Stimulated activated CD4-positive, alpha-beta T cell treated with anti-CD3 and anti-CD28 coated beads, Interleukin-15, amount 100 ng/mL, for 24 hours (primary cell): ENCODE data around the gene ZNF782.
"Not testable (repeated sequence)": the region's sequence is repeated elsewhere in the genome, so short reads cannot be mapped to it uniquely, and the experiment has no call there.

Experiments used
- DNase-seq: peaks from one replicate; pipeline ENCODE4 v3.0.0-alpha.2; 2020

The ZNF782 gene

DNA sequence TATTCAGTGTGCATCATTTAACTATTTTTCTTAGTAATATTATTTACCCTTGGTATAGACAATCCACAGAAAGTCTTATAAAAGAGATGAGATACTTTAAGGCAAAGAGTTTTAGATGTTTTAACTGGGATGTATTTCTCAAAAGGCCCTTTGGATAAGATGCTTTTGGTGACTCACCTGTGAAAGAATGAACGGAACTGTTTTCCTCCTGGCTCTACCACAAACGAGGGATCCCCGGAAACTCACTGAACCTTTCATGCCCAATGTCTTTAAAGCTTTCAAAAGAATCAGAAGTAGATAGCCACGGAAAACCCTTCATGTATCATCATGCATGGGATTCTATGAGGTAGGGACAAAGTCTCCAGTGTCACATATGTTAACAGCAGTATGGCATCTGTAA lies 1.6 kb downstream of the ZNF782 start:
- DNase-seq, result no peak

DNA sequence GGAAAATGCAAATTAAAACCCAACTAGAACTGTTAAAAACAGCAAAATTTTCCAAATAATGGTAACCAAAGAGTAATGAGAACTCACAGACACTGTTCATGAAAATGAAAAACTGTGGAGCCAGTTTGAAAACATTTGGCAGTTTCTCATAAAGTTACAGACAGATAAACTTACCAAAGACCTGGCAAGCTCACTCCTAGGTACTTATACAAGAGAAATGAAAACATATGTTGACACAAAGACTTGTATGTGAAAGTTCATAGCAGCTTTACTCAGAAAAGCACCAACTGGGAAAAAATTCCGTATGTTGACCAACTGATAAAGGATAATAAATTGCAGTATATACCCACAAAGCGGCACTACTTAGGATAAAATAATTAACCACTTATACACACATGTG lies 10.3 kb downstream of the ZNF782 start:
- no peak for DNase-seq

DNA sequence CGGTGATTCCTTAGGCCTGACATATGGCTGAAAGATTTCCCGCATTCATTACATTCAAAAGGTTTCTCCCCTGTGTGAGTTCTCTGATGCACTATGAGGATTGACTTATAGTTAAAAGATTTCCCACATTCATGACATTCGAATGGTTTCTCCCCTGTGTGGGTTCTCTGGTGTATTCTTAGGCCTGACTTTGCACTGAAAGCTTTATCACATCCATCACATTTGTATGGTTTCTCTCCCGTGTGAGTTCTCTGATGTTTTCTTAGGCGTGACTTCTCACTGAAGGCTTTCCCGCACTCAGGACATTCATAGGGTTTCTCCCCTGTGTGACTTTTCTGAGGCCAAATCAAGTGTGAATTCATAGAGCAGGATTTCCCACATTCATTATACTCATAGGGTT lies 35.8 kb downstream of the ZNF782 start:
- DNase-seq, result no peak

DNA sequence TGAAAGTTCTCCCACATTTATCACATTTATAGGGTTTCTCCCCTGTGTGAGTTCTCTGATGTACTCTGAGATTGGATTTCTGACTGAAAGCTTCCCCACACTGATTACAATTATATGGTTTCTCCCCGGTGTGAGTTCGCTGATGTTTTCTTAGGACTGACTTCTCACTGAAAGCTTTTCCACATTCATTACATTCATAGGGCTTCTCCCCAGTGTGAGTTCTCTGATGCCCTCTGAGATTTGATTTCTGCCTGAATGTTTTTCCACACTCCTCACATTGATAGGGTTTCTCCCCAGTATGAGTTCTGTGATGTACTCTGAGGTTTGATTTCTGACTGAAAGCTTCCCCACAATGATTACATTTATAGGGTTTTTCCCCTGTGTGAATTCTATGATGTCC lies 36.3 kb downstream of the ZNF782 start:
- no peak for DNase-seq

DNA sequence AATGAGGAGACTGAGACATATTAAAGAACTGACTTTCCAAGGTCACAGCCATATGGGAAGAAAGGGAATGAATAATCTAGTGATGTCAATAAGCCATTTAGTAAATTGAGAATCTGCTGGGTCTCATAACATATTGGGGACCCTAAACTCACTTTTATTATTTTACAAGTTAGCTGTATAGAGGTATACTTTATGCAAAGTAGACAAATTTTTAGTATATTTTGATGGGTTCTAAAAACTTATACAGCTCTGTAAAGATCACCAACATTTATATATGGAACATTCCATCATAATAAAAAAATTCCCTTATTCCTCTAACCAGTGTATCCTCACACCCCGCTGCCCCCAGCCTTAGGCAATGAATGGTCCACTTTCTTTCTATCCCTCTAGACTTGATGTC lies 40.7 kb downstream of the ZNF782 start:
- no peak for DNase-seq

DNA sequence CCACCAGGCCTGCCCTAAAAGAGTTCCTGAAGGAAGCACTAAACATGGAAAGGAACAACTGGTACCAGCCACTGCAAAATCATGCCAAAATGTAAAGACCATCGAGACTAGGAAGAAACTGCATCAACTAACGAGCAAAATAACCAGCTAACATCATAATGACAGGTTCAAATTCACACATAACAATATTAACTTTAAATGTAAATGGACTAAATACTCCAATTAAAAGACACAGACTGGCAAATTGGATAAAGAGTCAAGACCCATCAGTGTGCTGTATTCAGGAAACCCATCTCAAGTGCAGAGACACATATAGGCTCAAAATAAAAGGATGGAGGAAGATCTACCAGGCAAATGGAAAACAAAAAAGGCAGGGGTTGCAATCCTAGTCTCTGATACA lies 55.4 kb downstream of the ZNF782 start:
- not testable (repeated sequence) for DNase-seq

DNA sequence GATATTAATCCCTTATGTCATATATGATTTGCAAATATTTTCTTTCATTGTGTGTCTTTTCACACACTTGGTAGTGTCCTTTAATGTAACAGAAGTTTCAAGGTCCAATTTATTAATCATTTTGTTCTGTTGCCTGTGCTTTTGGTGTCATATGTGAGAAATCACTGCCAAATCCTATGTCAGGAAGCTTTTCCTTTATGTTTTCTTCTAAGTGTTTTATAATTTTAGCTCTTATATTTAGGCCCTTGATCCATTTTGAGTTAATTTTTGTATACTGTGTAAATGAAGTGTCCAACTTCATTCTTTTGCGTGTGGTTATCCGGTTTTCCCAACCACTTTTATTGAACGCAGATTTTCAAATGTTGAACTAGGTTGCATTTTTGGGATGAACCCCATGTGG lies 70.3 kb downstream of the ZNF782 start:
- DNase-seq, result no peak

DNA sequence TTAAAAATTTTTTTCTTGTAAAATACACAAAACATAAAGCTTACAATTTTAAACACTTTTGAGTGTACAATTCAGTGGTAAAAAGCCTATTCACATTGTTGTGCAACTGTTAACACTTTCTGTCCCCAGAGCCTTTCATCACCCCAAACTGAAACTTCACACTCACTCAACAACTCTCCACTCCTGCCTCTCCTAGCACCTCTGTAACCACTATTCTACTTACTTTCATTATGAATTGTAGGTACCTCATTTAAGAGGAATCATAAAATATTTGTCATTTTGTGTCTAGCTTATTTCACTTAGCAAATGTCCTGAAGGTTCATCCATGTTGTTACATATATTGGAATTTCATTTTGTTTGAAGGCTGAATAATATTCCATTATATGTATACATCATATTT lies 72.1 kb downstream of the ZNF782 start:
- DNase-seq, result no peak

DNA sequence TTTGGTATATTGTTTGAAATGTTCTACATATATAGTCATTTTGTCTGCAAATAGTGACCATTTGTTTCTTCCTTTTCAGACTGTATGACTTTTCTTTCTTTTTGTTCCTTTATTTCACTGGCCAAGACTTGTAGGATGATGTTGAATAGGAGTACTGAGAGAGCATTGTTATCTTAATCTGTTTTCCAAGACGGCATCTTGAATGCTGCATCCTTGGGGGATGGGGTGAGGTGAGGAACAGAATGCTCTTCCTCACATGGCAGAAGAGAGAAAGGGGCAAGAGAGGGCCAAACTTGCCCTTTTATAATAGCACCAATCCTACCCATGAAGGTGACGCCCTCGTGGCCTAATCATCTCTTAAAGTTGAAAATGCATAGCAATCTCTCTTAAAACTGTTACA lies 72.8 kb downstream of the ZNF782 start:
- DNase-seq, result no peak

DNA sequence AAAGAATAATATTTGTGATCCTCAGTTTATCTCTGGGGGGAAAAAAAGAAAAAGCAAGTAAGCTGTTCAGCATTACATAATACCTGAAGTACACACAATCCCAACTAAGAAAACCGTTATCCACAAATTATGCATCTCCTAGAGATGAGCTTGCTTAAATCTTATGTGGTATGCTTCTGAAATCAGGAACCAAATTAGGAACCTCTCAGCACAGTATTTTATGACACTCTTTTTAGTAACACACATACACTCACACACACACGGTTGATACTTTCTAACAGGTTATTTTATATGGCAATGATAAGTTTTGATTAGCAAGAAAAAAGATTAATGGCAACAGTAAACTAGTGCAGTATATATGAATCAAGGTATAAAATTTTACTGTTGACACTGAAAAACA lies 75.2 kb downstream of the ZNF782 start:
- DNase-seq, result no peak

DNA sequence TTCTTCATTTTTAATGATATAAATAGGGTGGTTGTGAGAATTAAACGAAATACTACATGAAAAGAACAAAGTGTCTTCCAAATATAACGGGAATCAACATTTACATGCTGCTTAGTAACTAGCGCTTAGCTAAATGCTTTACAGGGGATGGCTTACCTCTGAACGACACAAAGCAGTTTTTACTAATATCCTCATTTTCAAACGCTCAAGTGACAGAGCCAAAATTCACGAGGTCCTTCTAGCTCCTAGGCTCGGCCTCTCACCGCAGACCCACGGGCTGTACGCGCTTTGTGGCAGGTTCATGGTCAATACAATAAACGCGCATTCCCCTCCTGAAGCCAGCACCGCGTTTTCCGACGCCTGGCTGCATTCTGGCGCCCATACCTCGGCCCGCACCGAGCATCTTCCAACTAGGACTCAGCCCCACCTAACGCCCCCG lies 76.9 kb downstream of the ZNF782 start:
- no peak for DNase-seq

DNA sequence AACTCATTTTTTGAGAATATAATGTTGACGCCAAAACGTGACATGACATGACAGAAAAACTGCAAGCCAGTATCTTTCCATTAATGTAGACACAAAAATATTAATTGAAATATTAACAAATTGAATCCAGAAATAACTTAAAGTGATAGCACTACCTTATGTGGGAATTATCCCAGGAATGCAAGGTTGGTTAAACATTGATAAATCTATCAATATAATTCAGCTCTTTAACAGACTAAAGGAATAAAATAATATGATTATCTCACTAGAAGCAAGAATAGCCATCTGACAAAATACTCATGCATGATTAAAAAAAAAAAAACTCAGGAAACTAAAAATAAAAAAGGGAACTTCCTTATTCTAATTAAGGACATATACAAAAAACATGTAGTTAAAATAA lies 83.2 kb downstream of the ZNF782 start:
- no peak for DNase-seq

DNA sequence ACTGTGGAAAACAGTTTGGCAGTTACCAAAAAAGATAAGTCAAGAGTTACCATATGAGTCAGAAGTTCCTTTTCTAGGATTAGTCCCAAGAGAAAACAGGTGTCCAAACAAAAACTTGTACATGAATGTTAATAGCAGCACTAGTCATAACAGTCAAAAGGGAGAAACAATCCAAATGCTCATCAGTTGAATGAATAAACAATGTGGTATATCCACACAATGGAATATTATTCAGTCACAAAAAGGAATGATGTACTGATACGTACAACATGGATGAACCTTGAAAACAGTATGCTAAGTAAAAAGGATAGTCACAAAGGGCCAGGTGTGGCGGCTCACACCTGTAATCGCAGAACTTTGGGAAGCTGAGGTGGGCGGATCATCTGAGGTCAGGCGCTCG lies 84.3 kb downstream of the ZNF782 start:
- no peak for DNase-seq
